Ovary (tissue), 3 donors: Measurements from ENCODE around the gene RNF7.

Experiments used
- EP300 ChIP-seq: sonication (generic); formaldehyde crosslinking; IDR thresholded peaks from one replicate; pipeline ENCODE4 v1.6.1; 2017; ENCODE audit warnings: antibody characterized with exemption
- POLR2A ChIP-seq: fragments of 450-650 bp; IDR thresholded peaks from one replicate; pipeline ENCODE4 v1.6.1; 2017; ENCODE audit warnings: antibody characterized with exemption, mild to moderate bottlenecking, moderate library complexity
- TF ChIP-seq, protein P1 (sequence below), 3 donors: fragments of 450-650 bp in 2 of 3; fragments of 200-600 bp in 1 of 3; IDR thresholded peaks; one replicate each; pipeline versions ENCODE4 v1.5.1 to v1.8.0; 2016 to 2022; ENCODE audit warnings: antibody characterized with exemption in 3 of 3, mild to moderate bottlenecking in 1 of 3
- donor health status: DM: no; HTN: no; CAD: no.

DNA sequence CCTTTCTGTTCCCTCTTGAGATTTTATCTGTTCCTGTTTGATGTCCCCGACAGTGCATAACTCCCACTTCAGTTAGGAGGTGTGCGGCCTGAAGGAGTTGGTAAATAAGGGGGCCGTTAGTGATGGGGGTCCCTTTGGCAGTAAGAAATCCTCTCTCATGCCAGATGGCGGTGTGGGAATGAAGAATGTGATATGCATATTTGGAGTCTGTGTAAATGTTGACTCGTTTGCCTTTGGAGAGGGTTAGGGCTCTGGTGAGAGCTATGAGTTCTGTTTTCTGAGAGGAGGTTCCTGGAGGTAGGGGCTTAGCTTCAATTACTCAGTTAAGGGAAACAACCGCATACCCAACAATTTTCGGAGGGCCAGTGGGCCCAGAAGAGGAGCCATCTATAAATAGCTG is 38.8 kb upstream of the RNF7 start:
- TF ChIP-seq, protein P1, sequence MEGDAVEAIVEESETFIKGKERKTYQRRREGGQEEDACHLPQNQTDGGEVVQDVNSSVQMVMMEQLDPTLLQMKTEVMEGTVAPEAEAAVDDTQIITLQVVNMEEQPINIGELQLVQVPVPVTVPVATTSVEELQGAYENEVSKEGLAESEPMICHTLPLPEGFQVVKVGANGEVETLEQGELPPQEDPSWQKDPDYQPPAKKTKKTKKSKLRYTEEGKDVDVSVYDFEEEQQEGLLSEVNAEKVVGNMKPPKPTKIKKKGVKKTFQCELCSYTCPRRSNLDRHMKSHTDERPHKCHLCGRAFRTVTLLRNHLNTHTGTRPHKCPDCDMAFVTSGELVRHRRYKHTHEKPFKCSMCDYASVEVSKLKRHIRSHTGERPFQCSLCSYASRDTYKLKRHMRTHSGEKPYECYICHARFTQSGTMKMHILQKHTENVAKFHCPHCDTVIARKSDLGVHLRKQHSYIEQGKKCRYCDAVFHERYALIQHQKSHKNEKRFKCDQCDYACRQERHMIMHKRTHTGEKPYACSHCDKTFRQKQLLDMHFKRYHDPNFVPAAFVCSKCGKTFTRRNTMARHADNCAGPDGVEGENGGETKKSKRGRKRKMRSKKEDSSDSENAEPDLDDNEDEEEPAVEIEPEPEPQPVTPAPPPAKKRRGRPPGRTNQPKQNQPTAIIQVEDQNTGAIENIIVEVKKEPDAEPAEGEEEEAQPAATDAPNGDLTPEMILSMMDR (IDR thresholded peaks at IDR 0.05): no peak
- TF ChIP-seq EP300: no peak
- TF ChIP-seq POLR2A: no peak
